Urothelium cell line (cell line): ENCODE results near the gene GLP2R.
"Not testable (repeated sequence)": the region's sequence is repeated elsewhere in the genome, so short reads cannot be mapped to it uniquely, and the experiment has no call there.

Source experiments
- DNase-seq: peaks from one replicate; pipeline ENCODE4 v3.0.0; 2011; ENCODE audit warnings: low spot score, mixed read lengths
- FAIRE-seq: peaks from 2 replicates; lab custom pipeline; 2011; peaks lifted over from hg19 to GRCh38; lab: Jason Lieb, UNC

GLP2R gene

GRCh38 chr17:9825641-9826150 is at the start of gene GLP2R:
Gene GLP2R, plus strand, starts transcription at chr17:9825924. Its CDS starts 140 bp downstream, at chr17:9826064.
- DNase-seq = no peak
- no peak for FAIRE-seq

GRCh38 chr17:9776911-9777310 is 48.8 kb upstream of the GLP2R start:
- DNase-seq (no peak), FAIRE-seq (no peak)

GRCh38 chr17:9780552-9780951 is 45.2 kb upstream of the GLP2R start:
- FAIRE-seq (no peak), DNase-seq (no peak)

- FAIRE-seq = no peak
These were observed 42.7 kb upstream of the GLP2R start for GRCh38 chr17:9783050-9783449.

GRCh38 chr17:9783465-9783864 is 42.3 kb upstream of the GLP2R start:
- DNase-seq, FAIRE-seq: not testable (repeated sequence)

More at GRCh38 chr17:9783050-9783449, 42.7 kb upstream of the GLP2R start:
- DNase-seq = no peak

- DNase-seq (no peak), FAIRE-seq (no peak)
These were observed 41.2 kb upstream of the GLP2R start for GRCh38 chr17:9784544-9784943.

GRCh38 chr17:9788601-9789000 is 37.1 kb upstream of the GLP2R start:
- no peak for DNase-seq
- no peak for FAIRE-seq

GRCh38 chr17:9790316-9790715 is 35.4 kb upstream of the GLP2R start:
- no peak for FAIRE-seq
- no peak for DNase-seq

- no peak for DNase-seq
- no peak for FAIRE-seq
These were observed 34.5 kb upstream of the GLP2R start, which contains the start of gene DHRS7C for GRCh38 chr17:9790889-9791876. Gene DHRS7C, minus strand, starts transcription at chr17:9791592. Its CDS starts 308 bp downstream, at chr17:9791284.

GRCh38 chr17:9792181-9792840 is 33.4 kb upstream of the GLP2R start:
- FAIRE-seq (no peak), DNase-seq (no peak)

GRCh38 chr17:9798008-9798407 is 27.7 kb upstream of the GLP2R start:
- FAIRE-seq (no peak), DNase-seq (no peak)

- no peak for DNase-seq
- FAIRE-seq = no peak
These were observed 27.0 kb upstream of the GLP2R start for GRCh38 chr17:9798724-9799123.

GRCh38 chr17:9801505-9801904 is 24.2 kb upstream of the GLP2R start:
- FAIRE-seq (no peak), DNase-seq (no peak)

- FAIRE-seq (no peak), DNase-seq (peak; percentile 49)
These were observed 23.4 kb upstream of the GLP2R start for GRCh38 chr17:9802294-9802693.

- FAIRE-seq (no peak), DNase-seq (peak; percentile 17)
These were observed 23.0 kb upstream of the GLP2R start for GRCh38 chr17:9802697-9803096.

- FAIRE-seq (no peak), DNase-seq (no peak)
These were observed 20.0 kb upstream of the GLP2R start for GRCh38 chr17:9805769-9806168.

- FAIRE-seq = no peak
These were observed 19.0 kb upstream of the GLP2R start for GRCh38 chr17:9806699-9807098.

GRCh38 chr17:9809409-9809808 is 16.3 kb upstream of the GLP2R start:
- no peak for FAIRE-seq

More at GRCh38 chr17:9806699-9807098, 19.0 kb upstream of the GLP2R start:
- no peak for DNase-seq

GRCh38 chr17:9810100-9810949 is 15.4 kb upstream of the GLP2R start:
- DNase-seq = no peak

More at GRCh38 chr17:9809409-9809808, 16.3 kb upstream of the GLP2R start:
- DNase-seq = no peak

GRCh38 chr17:9811086-9811485 is 14.6 kb upstream of the GLP2R start:
- FAIRE-seq (no peak), DNase-seq (peak; percentile 29)

More at GRCh38 chr17:9810100-9810949, 15.4 kb upstream of the GLP2R start:
- no peak for FAIRE-seq
